VCaP (cell line): ENCODE measurements around the gene ATP4A.
A peak's percentile ranks its signal among the peaks of the same experiment; 100 is the strongest.
"Not testable (repeated sequence)": the region's sequence is repeated elsewhere in the genome, so short reads cannot be mapped to it uniquely, and the experiment has no call there.

Experiments
- H3K27ac ChIP-seq: fragments of 450-650 bp; 2 replicates; pipeline ENCODE4 v1.5.1; 2017
- CTCF ChIP-seq: fragments of 450-650 bp; conservative IDR thresholded peaks from 2 replicates; pipeline ENCODE4 v1.5.1; 2017; ENCODE audit warnings: mild to moderate bottlenecking, moderate library complexity

Gene ATP4A

GRCh38 chr19:35601971-35602370, 38.5 kb upstream of the ATP4A start:
- no peak for TF ChIP-seq CTCF
- no peak overlapping the region for H3K27ac ChIP-seq

GRCh38 chr19:35596366-35596999, 33.0 kb upstream of the ATP4A start:
- no peak for TF ChIP-seq CTCF
- H3K27ac ChIP-seq = no peak overlapping the region

- no peak overlapping the region for H3K27ac ChIP-seq
- TF ChIP-seq CTCF = no peak
Measured at GRCh38 chr19:35595928-35596327, 32.5 kb upstream of the ATP4A start.

- H3K27ac ChIP-seq = not testable (repeated sequence)
Measured at GRCh38 chr19:35595026-35595425, 31.6 kb upstream of the ATP4A start.

DNA sequence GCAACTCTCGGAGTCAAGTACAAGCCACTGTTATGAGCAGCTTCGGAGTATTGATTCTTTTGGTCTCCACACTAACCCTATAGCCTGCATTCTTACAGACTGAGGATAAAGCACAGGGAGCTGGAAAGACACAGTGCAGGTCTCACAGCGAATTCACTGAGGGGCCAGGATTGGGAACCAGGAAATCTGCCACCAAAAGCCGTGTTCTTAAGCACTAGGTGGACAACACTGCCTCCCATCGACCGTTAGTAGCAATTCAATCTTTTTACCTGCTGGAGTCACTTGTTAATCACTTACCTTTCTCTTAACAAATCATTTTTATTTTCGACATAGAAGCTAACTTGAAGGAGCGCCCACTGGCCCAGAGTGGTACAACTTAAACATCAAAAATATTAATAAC, 28.8 kb upstream of the ATP4A start:
- peak; percentile 67 for TF ChIP-seq CTCF
- no peak overlapping the region for H3K27ac ChIP-seq

- no peak for TF ChIP-seq CTCF
- no peak overlapping the region for H3K27ac ChIP-seq
Measured at GRCh38 chr19:35590875-35591274, 27.4 kb upstream of the ATP4A start.

GRCh38 chr19:35587321-35587720, 23.9 kb upstream of the ATP4A start:
- no peak for TF ChIP-seq CTCF
- no peak overlapping the region for H3K27ac ChIP-seq

- TF ChIP-seq CTCF = no peak
- H3K27ac ChIP-seq = no peak within 1 kb of the TSS
Measured at GRCh38 chr19:35585848-35586247, 22.4 kb upstream of the ATP4A start, which contains the start of gene PMIS2. Gene PMIS2 (plus strand): TSS chr19:35586173. CDS start chr19:35586260, 87 bp downstream.
